Osteoblast (primary cell): Measurements from ENCODE around the gene ZNF785. TPM values are rescaled to one million over a fixed set of nuclear protein-coding genes. Genes with fewer than 3 reads are reported as not detected.
A peak's percentile ranks its signal among the peaks of the same experiment; 100 is the strongest.
"Not testable (repeated sequence)": the region's sequence is repeated elsewhere in the genome, so short reads cannot be mapped to it uniquely, and the experiment has no call there.

ENCODE experiments used
- DNase-seq: peaks from one replicate; pipeline ENCODE4 v3.0.0; 2011; ENCODE audit warnings: low spot score, mixed read lengths; ENCODE audit not compliant: insufficient read length; ENCODE audit errors: missing footprints
- H2AFZ ChIP-seq: 2 replicates; pipeline ENCODE4 v1.6.0; 2011; ENCODE audit warnings: mild to moderate bottlenecking, low read length
- H3K27ac ChIP-seq: 2 replicates; pipeline ENCODE4 v1.5.1; 2011; ENCODE audit warnings: mild to moderate bottlenecking, low read depth, low read length, moderate library complexity
- H3K27me3 ChIP-seq: 2 replicates; pipeline ENCODE4 v1.6.0; 2012; ENCODE audit warnings: mild to moderate bottlenecking, control low read depth, inconsistent platforms, low read length, moderate library complexity; ENCODE audit not compliant: insufficient read depth
- H3K36me3 ChIP-seq: 2 replicates; pipeline ENCODE4 v1.5.1; 2011; ENCODE audit warnings: mild to moderate bottlenecking, low read length, control low read depth, moderate library complexity; ENCODE audit not compliant: insufficient read depth
- H3K4me1 ChIP-seq: 2 replicates; pipeline ENCODE4 v1.5.1; 2011; ENCODE audit warnings: mild to moderate bottlenecking, low read length, control low read depth, moderate library complexity; ENCODE audit not compliant: insufficient read depth
- H3K4me2 ChIP-seq: 2 replicates; pipeline ENCODE4 v1.6.0; 2011; ENCODE audit warnings: mild to moderate bottlenecking, low read length; ENCODE audit not compliant: insufficient read depth
- H3K4me3 ChIP-seq: fragments of 200-600 bp; sonication (generic); 3 replicates; pipeline ENCODE4 v1.5.1; 2012; ENCODE audit warnings: mild to moderate bottlenecking, low read length, inconsistent platforms; ENCODE audit not compliant: insufficient read depth
- H3K79me2 ChIP-seq: 2 replicates; pipeline ENCODE4 v1.6.0; 2012; ENCODE audit warnings: mild to moderate bottlenecking, low read length, control low read depth, inconsistent platforms; ENCODE audit not compliant: insufficient read depth
- H3K9me3 ChIP-seq: 2 replicates; pipeline ENCODE4 v1.5.1; 2011; ENCODE audit warnings: low read depth, low read length, control low read depth
- H4K20me1 ChIP-seq: 2 replicates; pipeline ENCODE4 v1.6.0; 2012; ENCODE audit warnings: mild to moderate bottlenecking, low read length, control low read depth; ENCODE audit not compliant: insufficient read depth
- CTCF ChIP-seq: IDR thresholded peaks from 2 replicates; pipeline ENCODE4 v1.5.1; 2011; ENCODE audit warnings: mild to moderate bottlenecking, low read depth, low read length, moderate library complexity; ENCODE audit errors: extremely low read depth
- total RNA-seq: library from RNA; depleted of rRNA; stranded (reverse); fragments of >200 nt; gene quantifications from 2 replicates; pipeline ENCODE4 v1.2.3, GENCODE V29; 2012

The ZNF785 gene
- total RNA-seq, 1 donor = 13.4 TPM

GRCh38 chr16:30539986-30540526 lies 45.4 kb downstream of the ZNF785 start:
- peaks cover 21% of the 10 kb centered on the region for H3K4me1 ChIP-seq
- H3K79me2 ChIP-seq, H3K4me2 ChIP-seq, H2AFZ ChIP-seq, H3K27me3 ChIP-seq, H3K4me3 ChIP-seq, DNase-seq, H3K9me3 ChIP-seq, H4K20me1 ChIP-seq, H3K36me3 ChIP-seq, H3K27ac ChIP-seq: not testable (repeated sequence)

- peaks cover 21% of the 10 kb centered on the region for H3K4me1 ChIP-seq
- H3K27me3 ChIP-seq = no peaks in the 10 kb centered on the region
- no peaks in the 10 kb centered on the region for H4K20me1 ChIP-seq
- H3K4me2 ChIP-seq = no peak overlapping the region
- H3K4me3 ChIP-seq = no peak overlapping the region
- H3K27ac ChIP-seq = no peak overlapping the region
- H3K36me3 ChIP-seq = no peaks in the 10 kb centered on the region
- H3K79me2 ChIP-seq = peaks cover 8% of the 10 kb centered on the region
- TF ChIP-seq CTCF = no peak
- no peak overlapping the region for H2AFZ ChIP-seq
- no peaks in the 10 kb centered on the region for H3K9me3 ChIP-seq
- DNase-seq = no peak
Observed at GRCh38 chr16:30539000-30539964, 46.2 kb downstream of the ZNF785 start.

- not testable (repeated sequence) for H4K20me1 ChIP-seq, H2AFZ ChIP-seq, H3K9me3 ChIP-seq, H3K27ac ChIP-seq, H3K4me2 ChIP-seq, H3K4me3 ChIP-seq, H3K27me3 ChIP-seq, DNase-seq, H3K36me3 ChIP-seq
- H3K79me2 ChIP-seq = peaks cover 21% of the 10 kb centered on the region
- H3K4me1 ChIP-seq = peaks cover 14% of the 10 kb centered on the region
Observed at GRCh38 chr16:30536391-30537024, 49.0 kb downstream of the ZNF785 start.

GRCh38 chr16:30535777-30536190 lies 49.7 kb downstream of the ZNF785 start:
- Histone ChIP-seq H3K9me3 (no peaks in the 10 kb centered on the region), H4K20me1 (no peaks in the 10 kb centered on the region), H3K27ac (peak overlapping the region; percentile 93), H3K36me3 (peaks cover 15% of the 10 kb centered on the region), H3K27me3 (no peaks in the 10 kb centered on the region), H3K4me1 (peaks cover 9% of the 10 kb centered on the region), H3K79me2 (peaks cover 21% of the 10 kb centered on the region), H2AFZ (peak overlapping the region; percentile 91), H3K4me3 (peak overlapping the region; percentile 91), H3K4me2 (peak overlapping the region; percentile 85)
- TF ChIP-seq CTCF = peak; percentile 64
- DNase-seq = peak; percentile 97
